HEK293 (cell line): Measurements from ENCODE around the gene ITFG2.
A peak's percentile ranks its signal among the peaks of the same experiment; 100 is the strongest.

Experiments used
- GLI2 ChIP-seq: fragments of 450-650 bp; formaldehyde crosslinking; IDR thresholded peaks from 2 replicates; pipeline ENCODE4; 2017; ENCODE audit warnings: missing biosample characterization, missing genetic modification characterization, low read depth, borderline replicate concordance
- GLIS1 ChIP-seq: fragments of 450-650 bp; formaldehyde crosslinking; IDR thresholded peaks from 2 replicates; pipeline ENCODE4 v1.5.1; 2016; ENCODE audit warnings: missing biosample characterization, missing genetic modification characterization
- KLF1 ChIP-seq: fragments of 450-650 bp; formaldehyde crosslinking; IDR thresholded peaks from 2 replicates; pipeline ENCODE4 v1.5.1; 2016; ENCODE audit warnings: missing biosample characterization, missing genetic modification characterization
- PATZ1 ChIP-seq: fragments of 450-650 bp; formaldehyde crosslinking; IDR thresholded peaks from 2 replicates; pipeline ENCODE4 v1.5.1; 2016; ENCODE audit warnings: missing biosample characterization, missing genetic modification characterization
- SCRT2 ChIP-seq: fragments of 450-650 bp; formaldehyde crosslinking; IDR thresholded peaks from 2 replicates; pipeline ENCODE4 v1.5.1; 2016; ENCODE audit warnings: missing biosample characterization, missing genetic modification characterization
- SETDB1 ChIP-seq: IDR thresholded peaks from one replicate; pipeline ENCODE4 v1.6.1; 2017; ENCODE audit warnings: mild to moderate bottlenecking, low read length, moderate library complexity, mixed read lengths; ENCODE audit not compliant: insufficient read length
- SP7 ChIP-seq: fragments of 450-650 bp; formaldehyde crosslinking; IDR thresholded peaks from 2 replicates; pipeline ENCODE4 v1.5.1; 2016; ENCODE audit warnings: missing biosample characterization, missing genetic modification characterization
- ZBTB6 ChIP-seq: fragments of 450-650 bp; formaldehyde crosslinking; IDR thresholded peaks from 2 replicates; pipeline ENCODE4 v1.5.1; 2017; ENCODE audit warnings: missing biosample characterization, missing genetic modification characterization
- ZIC2 ChIP-seq: fragments of 450-650 bp; formaldehyde crosslinking; IDR thresholded peaks from 2 replicates; pipeline ENCODE4 v1.5.1; 2016; ENCODE audit warnings: missing biosample characterization, missing genetic modification characterization
- ZNF157 ChIP-seq: fragments of 450-650 bp; formaldehyde crosslinking; IDR thresholded peaks from 2 replicates; pipeline ENCODE4 v1.5.1; 2016; ENCODE audit warnings: missing biosample characterization, missing genetic modification characterization
- ZNF19 ChIP-seq: fragments of 450-650 bp; formaldehyde crosslinking; IDR thresholded peaks from 2 replicates; pipeline ENCODE4; 2016; ENCODE audit warnings: missing biosample characterization, missing genetic modification characterization, low read depth
- ZNF24 ChIP-seq: fragments of 450-650 bp; formaldehyde crosslinking; IDR thresholded peaks from 2 replicates; pipeline ENCODE4 v1.5.1; 2016; ENCODE audit warnings: missing biosample characterization, missing genetic modification characterization
- ZNF266 ChIP-seq: fragments of 450-650 bp; formaldehyde crosslinking; IDR thresholded peaks from 2 replicates; pipeline ENCODE4 v1.5.1; 2016; ENCODE audit warnings: missing biosample characterization, missing genetic modification characterization, low read depth
- ZNF335 ChIP-seq: fragments of 450-650 bp; formaldehyde crosslinking; conservative IDR thresholded peaks from 2 replicates; pipeline ENCODE4 v1.5.1; 2016; ENCODE audit warnings: missing biosample characterization, missing genetic modification characterization
- ZNF341 ChIP-seq: fragments of 450-650 bp; formaldehyde crosslinking; IDR thresholded peaks from 2 replicates; pipeline ENCODE4; 2016; ENCODE audit warnings: low read depth, missing biosample characterization, missing genetic modification characterization
- ZNF560 ChIP-seq: fragments of 450-650 bp; formaldehyde crosslinking; IDR thresholded peaks from 2 replicates; pipeline ENCODE4 v1.5.1; 2017; ENCODE audit warnings: missing biosample characterization, missing genetic modification characterization, borderline replicate concordance
- ZNF585B ChIP-seq: fragments of 450-650 bp; formaldehyde crosslinking; IDR thresholded peaks from 2 replicates; pipeline ENCODE4 v1.5.1; 2016; ENCODE audit warnings: missing biosample characterization, missing genetic modification characterization
- ZNF704 ChIP-seq: fragments of 450-650 bp; formaldehyde crosslinking; IDR thresholded peaks from 2 replicates; pipeline ENCODE4 v1.5.1; 2016; ENCODE audit warnings: missing biosample characterization, missing genetic modification characterization
- ZNF792 ChIP-seq: fragments of 450-650 bp; formaldehyde crosslinking; IDR thresholded peaks from 2 replicates; pipeline ENCODE4 v1.5.1; 2016; ENCODE audit warnings: missing biosample characterization, missing genetic modification characterization
- ZNF843 ChIP-seq: fragments of 450-650 bp; formaldehyde crosslinking; IDR thresholded peaks from 2 replicates; pipeline ENCODE4 v1.5.1; 2016; ENCODE audit warnings: missing biosample characterization, missing genetic modification characterization
- TF ChIP-seq, protein P1 (sequence below): fragments of 450-650 bp; IDR thresholded peaks from 2 replicates; pipeline ENCODE4 v1.5.1; 2018; ENCODE audit warnings: missing biosample characterization, missing genetic modification characterization
- TF ChIP-seq, protein P2 (sequence below): fragments of 450-650 bp; formaldehyde crosslinking; IDR thresholded peaks from 2 replicates; pipeline ENCODE4 v1.5.1; 2016; ENCODE audit warnings: missing biosample characterization, missing genetic modification characterization, borderline replicate concordance
- TF ChIP-seq, protein P3 (sequence below): fragments of 450-650 bp; formaldehyde crosslinking; IDR thresholded peaks from 2 replicates; pipeline ENCODE4; 2016; ENCODE audit warnings: missing biosample characterization, missing genetic modification characterization
- TF ChIP-seq, protein P4 (sequence below): fragments of 450-650 bp; formaldehyde crosslinking; IDR thresholded peaks from 2 replicates; pipeline ENCODE4 v1.5.1; 2016; ENCODE audit warnings: missing biosample characterization, missing genetic modification characterization

Gene ITFG2

DNA sequence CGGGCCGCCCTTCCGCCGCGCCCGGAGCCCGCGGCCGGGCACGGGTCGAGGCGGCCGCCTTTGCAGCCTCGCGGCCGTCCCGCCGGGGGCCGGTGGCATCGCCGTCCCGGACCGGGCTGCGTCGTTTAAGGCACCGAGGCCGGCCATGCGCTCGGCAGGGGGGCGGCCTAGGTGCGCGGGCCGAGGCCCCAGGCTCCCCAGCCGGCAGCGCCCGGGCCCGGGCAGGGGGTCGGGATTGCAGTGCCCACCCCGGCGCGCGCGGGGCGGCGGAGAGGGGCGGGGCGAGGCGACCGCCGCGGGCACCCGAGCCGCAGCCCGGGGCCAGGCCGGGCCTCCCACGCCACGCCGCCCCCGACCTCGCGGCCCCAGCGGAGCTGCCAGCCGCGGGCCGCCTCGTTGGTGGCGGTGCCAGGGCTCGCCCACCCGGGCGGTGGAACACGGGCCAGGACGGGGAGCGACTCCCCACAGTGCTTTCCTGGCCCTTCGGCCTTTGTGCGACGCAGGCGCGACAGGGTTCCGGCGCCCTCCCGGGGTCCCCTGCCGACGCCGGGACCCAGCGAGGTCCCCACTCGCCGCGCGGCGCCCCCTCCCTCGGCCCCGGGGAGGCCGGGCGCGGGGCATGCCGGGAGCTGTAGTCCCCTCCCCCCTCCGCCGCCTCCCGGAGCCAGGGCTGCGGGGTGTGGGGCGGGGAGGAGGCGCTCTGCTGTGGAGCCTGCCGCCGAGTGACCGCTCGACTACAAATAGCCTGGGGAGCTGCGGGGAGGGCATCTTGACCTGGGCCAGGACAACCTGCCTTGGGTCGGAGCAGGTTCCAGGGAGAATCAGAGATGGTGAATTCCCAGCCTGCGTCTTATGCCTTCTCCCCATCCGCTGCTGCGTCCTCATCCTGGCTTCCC, 16.9 kb upstream of the ITFG2 start (continued):
- TF ChIP-seq, protein P1, sequence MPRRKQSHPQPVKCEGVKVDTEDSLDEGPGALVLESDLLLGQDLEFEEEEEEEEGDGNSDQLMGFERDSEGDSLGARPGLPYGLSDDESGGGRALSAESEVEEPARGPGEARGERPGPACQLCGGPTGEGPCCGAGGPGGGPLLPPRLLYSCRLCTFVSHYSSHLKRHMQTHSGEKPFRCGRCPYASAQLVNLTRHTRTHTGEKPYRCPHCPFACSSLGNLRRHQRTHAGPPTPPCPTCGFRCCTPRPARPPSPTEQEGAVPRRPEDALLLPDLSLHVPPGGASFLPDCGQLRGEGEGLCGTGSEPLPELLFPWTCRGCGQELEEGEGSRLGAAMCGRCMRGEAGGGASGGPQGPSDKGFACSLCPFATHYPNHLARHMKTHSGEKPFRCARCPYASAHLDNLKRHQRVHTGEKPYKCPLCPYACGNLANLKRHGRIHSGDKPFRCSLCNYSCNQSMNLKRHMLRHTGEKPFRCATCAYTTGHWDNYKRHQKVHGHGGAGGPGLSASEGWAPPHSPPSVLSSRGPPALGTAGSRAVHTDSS (tag by site-specific recombination): no peak
- no peak for TF ChIP-seq ZNF560 (tag by site-specific recombination)
- TF ChIP-seq, protein P2, sequence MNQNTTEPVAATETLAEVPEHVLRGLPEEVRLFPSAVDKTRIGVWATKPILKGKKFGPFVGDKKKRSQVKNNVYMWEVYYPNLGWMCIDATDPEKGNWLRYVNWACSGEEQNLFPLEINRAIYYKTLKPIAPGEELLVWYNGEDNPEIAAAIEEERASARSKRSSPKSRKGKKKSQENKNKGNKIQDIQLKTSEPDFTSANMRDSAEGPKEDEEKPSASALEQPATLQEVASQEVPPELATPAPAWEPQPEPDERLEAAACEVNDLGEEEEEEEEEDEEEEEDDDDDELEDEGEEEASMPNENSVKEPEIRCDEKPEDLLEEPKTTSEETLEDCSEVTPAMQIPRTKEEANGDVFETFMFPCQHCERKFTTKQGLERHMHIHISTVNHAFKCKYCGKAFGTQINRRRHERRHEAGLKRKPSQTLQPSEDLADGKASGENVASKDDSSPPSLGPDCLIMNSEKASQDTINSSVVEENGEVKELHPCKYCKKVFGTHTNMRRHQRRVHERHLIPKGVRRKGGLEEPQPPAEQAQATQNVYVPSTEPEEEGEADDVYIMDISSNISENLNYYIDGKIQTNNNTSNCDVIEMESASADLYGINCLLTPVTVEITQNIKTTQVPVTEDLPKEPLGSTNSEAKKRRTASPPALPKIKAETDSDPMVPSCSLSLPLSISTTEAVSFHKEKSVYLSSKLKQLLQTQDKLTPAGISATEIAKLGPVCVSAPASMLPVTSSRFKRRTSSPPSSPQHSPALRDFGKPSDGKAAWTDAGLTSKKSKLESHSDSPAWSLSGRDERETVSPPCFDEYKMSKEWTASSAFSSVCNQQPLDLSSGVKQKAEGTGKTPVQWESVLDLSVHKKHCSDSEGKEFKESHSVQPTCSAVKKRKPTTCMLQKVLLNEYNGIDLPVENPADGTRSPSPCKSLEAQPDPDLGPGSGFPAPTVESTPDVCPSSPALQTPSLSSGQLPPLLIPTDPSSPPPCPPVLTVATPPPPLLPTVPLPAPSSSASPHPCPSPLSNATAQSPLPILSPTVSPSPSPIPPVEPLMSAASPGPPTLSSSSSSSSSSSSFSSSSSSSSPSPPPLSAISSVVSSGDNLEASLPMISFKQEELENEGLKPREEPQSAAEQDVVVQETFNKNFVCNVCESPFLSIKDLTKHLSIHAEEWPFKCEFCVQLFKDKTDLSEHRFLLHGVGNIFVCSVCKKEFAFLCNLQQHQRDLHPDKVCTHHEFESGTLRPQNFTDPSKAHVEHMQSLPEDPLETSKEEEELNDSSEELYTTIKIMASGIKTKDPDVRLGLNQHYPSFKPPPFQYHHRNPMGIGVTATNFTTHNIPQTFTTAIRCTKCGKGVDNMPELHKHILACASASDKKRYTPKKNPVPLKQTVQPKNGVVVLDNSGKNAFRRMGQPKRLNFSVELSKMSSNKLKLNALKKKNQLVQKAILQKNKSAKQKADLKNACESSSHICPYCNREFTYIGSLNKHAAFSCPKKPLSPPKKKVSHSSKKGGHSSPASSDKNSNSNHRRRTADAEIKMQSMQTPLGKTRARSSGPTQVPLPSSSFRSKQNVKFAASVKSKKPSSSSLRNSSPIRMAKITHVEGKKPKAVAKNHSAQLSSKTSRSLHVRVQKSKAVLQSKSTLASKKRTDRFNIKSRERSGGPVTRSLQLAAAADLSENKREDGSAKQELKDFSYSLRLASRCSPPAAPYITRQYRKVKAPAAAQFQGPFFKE (tag by site-specific recombination): no peak
- no peak for TF ChIP-seq ZNF157 (tag by site-specific recombination)
- TF ChIP-seq GLIS1: peak; percentile 90
- TF ChIP-seq ZBTB6 (tag by site-specific recombination): peak; percentile 54; the same call in 1 of the 2 replicates
- TF ChIP-seq PATZ1: peak; percentile 87
- 0 out of 2 replicates have a peak, but pooled peaks have one; percentile 26 for TF ChIP-seq ZNF341 (tag by site-specific recombination)
- no peak for TF ChIP-seq ZNF24 (tag by site-specific recombination)
- no peak for TF ChIP-seq ZNF266
- no peak for TF ChIP-seq ZNF792
- no peak for TF ChIP-seq ZNF585B
- TF ChIP-seq SCRT2 (tag by site-specific recombination): no peak
- TF ChIP-seq, protein P3, sequence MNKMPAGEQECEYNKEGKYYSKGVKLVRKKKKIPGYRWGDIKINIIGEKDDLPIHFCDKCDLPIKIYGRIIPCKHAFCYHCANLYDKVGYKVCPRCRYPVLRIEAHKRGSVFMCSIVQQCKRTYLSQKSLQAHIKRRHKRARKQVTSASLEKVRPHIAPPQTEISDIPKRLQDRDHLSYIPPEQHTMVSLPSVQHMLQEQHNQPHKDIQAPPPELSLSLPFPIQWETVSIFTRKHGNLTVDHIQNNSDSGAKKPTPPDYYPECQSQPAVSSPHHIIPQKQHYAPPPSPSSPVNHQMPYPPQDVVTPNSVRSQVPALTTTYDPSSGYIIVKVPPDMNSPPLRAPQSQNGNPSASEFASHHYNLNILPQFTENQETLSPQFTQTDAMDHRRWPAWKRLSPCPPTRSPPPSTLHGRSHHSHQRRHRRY (tag by site-specific recombination): no peak
- TF ChIP-seq ZNF19 (tag by site-specific recombination): no peak
- no peak for TF ChIP-seq KLF1 (tag by site-specific recombination)
- TF ChIP-seq ZIC2 (tag by site-specific recombination): peak; percentile 81
- TF ChIP-seq, protein P4, sequence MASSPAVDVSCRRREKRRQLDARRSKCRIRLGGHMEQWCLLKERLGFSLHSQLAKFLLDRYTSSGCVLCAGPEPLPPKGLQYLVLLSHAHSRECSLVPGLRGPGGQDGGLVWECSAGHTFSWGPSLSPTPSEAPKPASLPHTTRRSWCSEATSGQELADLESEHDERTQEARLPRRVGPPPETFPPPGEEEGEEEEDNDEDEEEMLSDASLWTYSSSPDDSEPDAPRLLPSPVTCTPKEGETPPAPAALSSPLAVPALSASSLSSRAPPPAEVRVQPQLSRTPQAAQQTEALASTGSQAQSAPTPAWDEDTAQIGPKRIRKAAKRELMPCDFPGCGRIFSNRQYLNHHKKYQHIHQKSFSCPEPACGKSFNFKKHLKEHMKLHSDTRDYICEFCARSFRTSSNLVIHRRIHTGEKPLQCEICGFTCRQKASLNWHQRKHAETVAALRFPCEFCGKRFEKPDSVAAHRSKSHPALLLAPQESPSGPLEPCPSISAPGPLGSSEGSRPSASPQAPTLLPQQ (tag by site-specific recombination): peak; percentile 40; the same call in 1 of the 2 replicates
- TF ChIP-seq ZNF704 (tag by site-specific recombination): no peak
- 0 out of 2 replicates have a peak, but pooled peaks have one; percentile 28 for TF ChIP-seq ZNF843 (tag by site-specific recombination)
- peak; percentile 87 for TF ChIP-seq ZNF335
- TF ChIP-seq SP7: no peak
- no peak for TF ChIP-seq GLI2 (tag by site-specific recombination)
- no peak for TF ChIP-seq SETDB1
